ENCODE measurements around the gene PAX8.
"Not testable (repeated sequence)": the region's sequence is repeated elsewhere in the genome, so short reads cannot be mapped to it uniquely, and the experiment has no call there.

DNA sequence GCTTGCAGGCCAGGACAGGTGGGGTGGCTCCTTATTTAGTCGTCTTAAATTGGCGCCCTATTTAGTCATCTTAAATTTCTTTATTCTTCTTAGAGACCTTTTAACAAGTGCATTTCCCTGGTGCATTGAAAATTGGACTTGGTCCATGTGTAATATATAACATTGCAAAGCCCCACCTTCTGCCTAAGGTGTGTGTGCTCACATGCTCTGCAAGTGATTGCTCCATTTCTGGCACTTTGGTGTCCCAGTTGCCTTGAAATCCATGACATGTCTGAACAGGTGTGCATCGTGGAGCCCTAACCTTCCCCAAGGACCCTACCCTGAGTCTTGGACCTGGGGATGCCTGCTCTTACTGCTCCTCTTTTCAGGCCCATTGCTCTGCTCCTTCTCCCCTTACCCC is 35.5 kb upstream of the PAX8 start:
- TF ChIP-seq, protein P1, sequence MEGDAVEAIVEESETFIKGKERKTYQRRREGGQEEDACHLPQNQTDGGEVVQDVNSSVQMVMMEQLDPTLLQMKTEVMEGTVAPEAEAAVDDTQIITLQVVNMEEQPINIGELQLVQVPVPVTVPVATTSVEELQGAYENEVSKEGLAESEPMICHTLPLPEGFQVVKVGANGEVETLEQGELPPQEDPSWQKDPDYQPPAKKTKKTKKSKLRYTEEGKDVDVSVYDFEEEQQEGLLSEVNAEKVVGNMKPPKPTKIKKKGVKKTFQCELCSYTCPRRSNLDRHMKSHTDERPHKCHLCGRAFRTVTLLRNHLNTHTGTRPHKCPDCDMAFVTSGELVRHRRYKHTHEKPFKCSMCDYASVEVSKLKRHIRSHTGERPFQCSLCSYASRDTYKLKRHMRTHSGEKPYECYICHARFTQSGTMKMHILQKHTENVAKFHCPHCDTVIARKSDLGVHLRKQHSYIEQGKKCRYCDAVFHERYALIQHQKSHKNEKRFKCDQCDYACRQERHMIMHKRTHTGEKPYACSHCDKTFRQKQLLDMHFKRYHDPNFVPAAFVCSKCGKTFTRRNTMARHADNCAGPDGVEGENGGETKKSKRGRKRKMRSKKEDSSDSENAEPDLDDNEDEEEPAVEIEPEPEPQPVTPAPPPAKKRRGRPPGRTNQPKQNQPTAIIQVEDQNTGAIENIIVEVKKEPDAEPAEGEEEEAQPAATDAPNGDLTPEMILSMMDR (IDR thresholded peaks at IDR 0.05): not testable (repeated sequence)
- not testable (repeated sequence) for TF ChIP-seq POLR2A (IDR thresholded peaks at IDR 0.05)
